Ammon's horn (tissue), 1 donor: Measurements from ENCODE around the gene HES5.

ENCODE experiments used
- DNase-seq: peaks from one replicate; pipeline ENCODE4 v3.0.0-alpha.2; 2016; ENCODE audit warnings: low spot score

HES5 gene

GRCh38 chr1:2479186-2479585 lies 50.9 kb downstream of the HES5 start:
- no peak for DNase-seq
